ENCODE measurements around the gene JUND. TPM values are rescaled to one million over a fixed set of nuclear protein-coding genes. Genes with fewer than 3 reads are reported as not detected.
"Not testable (repeated sequence)": the region's sequence is repeated elsewhere in the genome, so short reads cannot be mapped to it uniquely, and the experiment has no call there.

JUND gene
- total RNA-seq = 122 and 173 TPM in 2 replicates

GRCh38 chr19:18281082-18282020 is at the start of gene JUND:
Gene JUND (minus strand): TSS chr19:18281622. CDS start chr19:18281484, 138 bp downstream.
- peak; percentile 98 for DNase-seq

- no peak for DNase-seq
Observed at GRCh38 chr19:18330868-18331267, 49.4 kb upstream of the JUND start.

- no peak for DNase-seq
Observed at GRCh38 chr19:18329035-18329376, 47.6 kb upstream of the JUND start.

DNA sequence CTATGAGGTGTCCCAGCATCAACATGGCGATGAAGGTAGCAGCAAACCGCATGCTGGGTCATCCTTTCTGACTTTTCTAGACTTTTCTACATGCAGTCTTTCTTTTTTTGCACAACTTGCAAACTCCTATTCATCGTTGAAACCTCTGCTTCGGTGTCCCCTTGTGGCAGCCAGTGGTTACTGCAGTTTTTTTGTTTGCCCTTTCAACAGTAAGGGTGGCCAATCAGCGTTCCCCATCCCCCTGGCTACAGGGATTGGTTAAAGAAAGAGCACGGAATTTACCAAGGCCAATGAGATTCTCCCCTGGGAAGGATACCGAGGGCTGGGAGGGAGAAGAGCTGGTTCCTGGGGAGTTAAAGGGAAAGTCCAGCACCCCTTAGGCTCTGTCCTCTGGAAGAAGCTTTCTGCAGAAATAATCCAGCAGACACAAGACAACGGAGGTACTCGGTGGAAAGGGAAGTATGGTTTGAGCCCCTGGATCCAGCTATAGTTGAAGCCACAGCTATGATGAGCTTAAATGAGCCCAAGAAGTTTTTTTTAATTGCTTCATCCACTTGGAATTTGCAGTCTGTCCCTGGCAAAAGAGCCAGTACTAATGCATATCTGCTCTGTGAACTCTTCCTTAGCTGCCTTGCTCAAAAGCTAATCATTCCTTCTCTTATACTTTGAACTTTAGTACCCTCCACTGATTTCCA is 47.1 kb upstream of the JUND start:
- DNase-seq = peak; percentile 98

DNA sequence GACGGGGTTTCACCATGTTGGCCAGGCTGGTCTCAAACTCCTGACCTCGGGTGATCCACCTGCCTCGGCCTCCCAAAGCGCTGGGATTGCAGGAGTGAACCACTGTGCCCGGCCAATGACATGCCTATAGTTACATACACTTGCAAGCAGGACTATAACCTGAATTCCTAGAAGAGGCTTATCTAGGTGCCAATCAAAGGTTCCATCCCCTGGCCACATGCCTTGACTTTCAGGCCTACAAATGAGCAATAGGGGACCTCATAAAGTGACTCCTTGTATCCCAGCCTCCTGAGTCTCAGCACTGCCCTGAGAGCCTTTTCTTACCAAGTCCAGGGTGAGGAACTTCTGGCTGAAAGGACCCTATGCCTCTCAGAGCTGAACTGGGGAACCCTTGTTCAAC is 45.4 kb upstream of the JUND start:
- DNase-seq = no peak

DNA sequence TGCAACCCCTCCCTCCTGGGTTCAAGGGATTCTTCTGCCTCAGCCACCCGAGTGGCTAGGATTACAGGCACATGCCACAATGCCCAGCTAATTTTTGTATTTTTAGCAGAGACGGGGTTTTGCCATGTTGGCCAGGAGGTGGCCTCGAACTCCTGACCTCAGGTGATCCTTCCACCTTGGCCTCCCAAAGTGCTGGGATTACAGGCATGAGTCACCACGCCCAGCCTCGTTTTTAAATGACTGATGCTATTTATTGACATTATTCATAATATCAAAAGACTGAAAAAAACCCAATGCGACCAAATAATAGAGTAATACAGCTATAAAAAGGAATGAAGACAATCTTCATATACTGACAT is 42.9 kb upstream of the JUND start:
- DNase-seq = not testable (repeated sequence)

- peak; percentile 98 for DNase-seq
Observed at GRCh38 chr19:18322759-18323460, 41.5 kb upstream of the JUND start, which contains the start of gene LSM4. Gene LSM4 (minus strand): TSS chr19:18323076. CDS start chr19:18323020, 56 bp downstream.

DNA sequence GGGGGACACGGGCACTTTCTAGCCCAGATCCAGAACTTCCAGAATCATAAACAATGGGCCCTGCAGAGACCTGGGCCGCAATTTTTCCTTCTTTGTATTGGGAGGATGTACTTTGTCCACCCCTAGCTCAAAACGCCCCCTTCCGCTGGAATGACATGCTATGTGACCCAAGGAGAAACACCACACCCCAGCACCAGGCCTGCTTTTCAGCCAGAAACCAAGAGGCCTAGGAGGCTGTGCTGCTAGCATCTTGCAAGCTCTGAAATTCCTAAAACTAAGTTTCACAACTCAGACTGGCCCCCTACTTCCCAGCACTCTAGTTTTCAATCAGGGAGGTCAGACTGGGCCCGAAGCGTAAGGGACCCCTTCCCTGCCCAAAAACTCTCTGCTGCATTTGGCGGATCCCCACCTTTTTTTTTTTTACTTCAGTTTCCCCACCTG is 40.9 kb upstream of the JUND start:
- DNase-seq = peak; percentile 55

- DNase-seq = peak; percentile 23
Observed at GRCh38 chr19:18321734-18322102, 40.3 kb upstream of the JUND start.

DNA sequence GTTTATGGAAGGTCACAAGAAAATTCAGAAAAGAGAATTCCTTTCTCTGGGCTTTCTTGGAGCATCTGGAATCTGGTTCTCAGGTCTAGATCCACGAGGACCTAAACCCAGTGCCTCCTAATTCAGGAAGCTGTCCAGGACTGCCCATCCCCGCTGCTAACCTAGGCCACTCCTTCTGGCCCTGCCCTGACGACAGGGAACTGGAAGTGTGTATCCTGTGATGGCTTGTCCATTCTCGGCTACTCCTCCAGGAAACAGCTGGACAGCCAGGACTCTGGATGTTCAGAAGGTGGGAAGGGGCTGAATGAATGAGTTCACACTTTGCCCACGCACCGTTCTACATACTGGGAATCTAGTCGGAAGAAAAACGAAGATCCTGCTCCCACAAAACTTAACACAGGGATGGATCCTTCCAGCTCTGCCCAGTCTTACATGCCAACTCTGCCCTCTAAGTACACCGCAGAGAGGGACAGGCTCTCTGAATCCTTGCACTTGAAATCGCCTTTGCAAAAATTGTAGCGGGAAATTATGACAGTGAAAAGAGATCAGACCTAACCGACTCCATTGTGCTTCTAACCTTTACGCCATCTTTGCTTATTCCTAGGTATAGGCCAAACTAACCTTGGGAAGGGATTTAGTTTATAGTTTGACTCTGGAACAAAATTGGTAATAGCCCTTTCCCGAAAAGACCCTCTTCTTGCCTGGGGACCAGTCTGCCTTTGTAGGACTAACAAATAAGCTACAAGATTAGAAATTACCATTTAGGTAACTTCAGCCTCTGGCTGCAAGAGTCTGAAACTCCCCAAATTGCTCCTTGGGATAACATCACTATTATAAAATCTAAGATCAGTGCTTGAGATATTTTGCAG is 39.7 kb upstream of the JUND start:
- DNase-seq = peak; percentile 78

DNA sequence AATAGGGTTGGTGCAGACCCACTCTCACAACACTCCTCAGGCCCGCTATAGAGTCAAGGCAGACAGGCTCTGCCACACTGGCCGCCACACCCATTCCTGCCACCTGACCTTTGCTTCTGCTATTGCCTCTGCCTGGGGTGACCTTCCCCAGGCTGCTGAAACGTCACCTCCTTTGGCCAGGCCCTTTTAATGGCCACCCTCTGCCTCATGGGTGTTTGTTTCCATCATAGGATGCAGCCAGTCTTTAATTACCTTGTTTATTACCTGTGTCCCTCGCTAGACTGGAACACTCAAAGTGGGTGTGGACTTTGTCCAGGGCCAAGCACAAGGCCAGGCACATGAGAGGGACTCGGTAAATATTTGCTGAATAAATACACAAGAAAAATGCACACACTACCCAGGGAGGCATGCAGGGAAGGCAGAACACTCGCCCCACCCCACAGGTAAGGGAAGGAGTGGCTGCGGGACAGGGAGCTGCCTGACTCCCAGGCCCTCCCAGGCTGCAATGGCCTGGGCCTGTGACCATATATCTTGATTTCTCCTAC is 38.2 kb upstream of the JUND start:
- no peak for DNase-seq

DNA sequence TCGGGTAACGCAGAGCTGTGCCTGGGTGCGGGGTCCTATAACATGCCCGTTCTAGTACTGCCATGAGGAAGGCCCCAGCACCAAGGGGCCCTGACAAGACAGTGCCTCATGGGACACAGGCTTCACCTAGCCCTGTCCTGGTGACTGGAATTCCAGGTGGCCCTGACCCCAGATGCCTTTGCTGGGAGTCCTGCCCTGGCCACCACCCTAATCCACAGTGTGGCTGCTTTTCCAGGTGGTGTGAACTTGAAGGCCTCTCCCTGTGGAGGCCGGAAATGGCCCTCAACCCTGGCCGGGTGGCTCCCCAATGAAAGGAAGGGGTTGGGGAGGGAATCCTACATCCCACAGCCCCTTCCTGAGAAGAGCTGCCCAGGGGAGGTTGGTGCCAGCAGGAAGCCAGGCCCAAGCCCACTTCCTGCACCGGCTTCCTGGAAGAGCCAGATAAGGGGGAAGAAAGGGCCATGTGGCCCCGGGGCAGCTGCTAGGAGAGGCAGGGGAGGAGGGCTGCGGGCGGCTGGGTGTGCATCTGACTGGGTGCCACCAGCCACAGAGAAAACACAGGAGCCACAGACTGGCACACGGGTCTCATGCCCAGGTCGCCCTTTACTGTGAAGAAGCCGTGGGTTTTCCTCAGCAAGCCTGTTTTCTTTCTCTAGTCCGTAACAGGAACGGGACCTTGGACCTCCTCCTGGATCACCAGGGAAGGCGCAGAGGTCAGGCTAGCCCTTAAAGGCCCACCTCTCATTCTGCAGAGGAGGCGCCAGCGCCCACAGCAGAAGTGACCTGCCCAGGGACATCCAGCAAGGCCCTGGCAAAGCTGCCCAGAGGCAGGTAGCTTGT is 36.8 kb upstream of the JUND start:
- DNase-seq = peak; percentile 71

- no peak for DNase-seq
Observed at GRCh38 chr19:18313398-18313797, 32.0 kb upstream of the JUND start.

GRCh38 chr19:18312092-18312534 is 30.7 kb upstream of the JUND start:
- no peak for DNase-seq

GRCh38 chr19:18311502-18312091 is 30.2 kb upstream of the JUND start:
- no peak for DNase-seq

GRCh38 chr19:18310966-18311365 is 29.5 kb upstream of the JUND start:
- DNase-seq = no peak

GRCh38 chr19:18310118-18310909 is 28.9 kb upstream of the JUND start:
- DNase-seq = no peak

GRCh38 chr19:18309525-18310064 is 28.2 kb upstream of the JUND start:
- DNase-seq = no peak

GRCh38 chr19:18308948-18309325 is 27.5 kb upstream of the JUND start:
- no peak for DNase-seq
